Measurements from ENCODE around the gene PCDHGB3. TPM values are rescaled to one million over a fixed set of nuclear protein-coding genes. Genes with fewer than 3 reads are reported as not detected.
"Not testable (repeated sequence)": the region's sequence is repeated elsewhere in the genome, so short reads cannot be mapped to it uniquely, and the experiment has no call there.

The PCDHGB3 gene
- polyA plus RNA-seq, 4 donors, result 1.5 to 2.8 (median 2.3) TPM

- no peak for DNase-seq (ENCODE audit: low read depth in 4 of 4, low spot score in 3 of 4)
Measured at GRCh38 chr5:141356133-141356532, 13.9 kb upstream of the PCDHGB3 start.

- no peak for DNase-seq (ENCODE audit: low read depth in 4 of 4, low spot score in 3 of 4)
Measured at GRCh38 chr5:141356950-141357349, 13.1 kb upstream of the PCDHGB3 start.

DNA sequence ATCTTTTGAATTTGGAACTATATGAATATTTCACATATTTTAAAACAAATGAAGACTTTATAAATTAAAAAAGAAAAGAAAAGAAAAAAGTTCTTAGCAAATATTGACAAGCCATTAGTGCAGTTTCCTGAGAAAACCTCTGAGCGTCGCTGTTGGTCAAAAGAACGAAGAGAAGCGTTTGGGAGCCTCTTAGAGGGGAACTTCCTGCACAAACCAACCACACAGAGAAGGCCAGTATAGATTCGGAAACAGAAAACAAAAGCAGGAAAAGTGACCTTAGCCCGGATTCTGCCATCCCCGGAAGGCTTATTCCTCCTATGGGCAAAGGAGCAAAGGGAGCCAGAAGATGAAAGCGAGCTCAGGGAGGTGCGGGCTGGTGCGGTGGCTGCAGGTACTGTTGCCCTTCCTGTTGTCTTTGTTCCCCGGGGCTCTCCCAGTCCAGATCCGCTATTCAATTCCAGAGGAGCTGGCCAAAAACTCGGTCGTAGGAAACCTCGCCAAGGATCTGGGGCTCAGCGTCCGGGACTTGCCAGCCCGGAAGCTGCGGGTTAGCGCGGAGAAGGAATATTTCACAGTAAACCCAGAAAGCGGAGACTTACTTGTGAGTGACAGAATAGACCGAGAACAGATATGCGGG, 10.1 kb upstream of the PCDHGB3 start, which contains the start of gene PCDHGB2:
Gene PCDHGB2 (plus strand): TSS at position 205 of the 637 bp plus-strand sequence. CDS start 142 bp downstream, at position 347.
- no peak for DNase-seq (ENCODE audit: low read depth in 4 of 4, low spot score in 3 of 4)

- DNase-seq (ENCODE audit: low read depth in 4 of 4, low spot score in 3 of 4), result no peak
Measured at GRCh38 chr5:141360685-141361084, 9.4 kb upstream of the PCDHGB3 start.

DNA sequence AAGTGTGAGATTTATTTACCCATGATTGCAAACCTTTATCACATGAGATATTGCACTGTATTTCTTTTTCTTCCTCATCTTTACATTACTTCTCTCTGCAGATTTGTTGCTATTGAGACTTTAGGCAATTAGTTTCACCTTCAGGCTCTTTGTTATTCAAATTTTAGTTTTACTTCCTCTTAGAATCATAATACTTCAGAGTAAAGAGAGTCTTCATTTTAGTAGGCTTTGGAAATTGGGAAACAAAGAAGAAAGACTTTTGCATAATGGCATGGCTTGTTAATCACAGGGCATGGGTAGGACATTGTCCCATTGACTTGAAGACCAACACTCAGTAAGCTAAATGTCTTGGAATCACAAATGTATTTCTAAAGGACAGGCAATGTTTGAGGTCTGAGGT, 7.3 kb upstream of the PCDHGB3 start:
- no peak for DNase-seq (ENCODE audit: low read depth in 4 of 4, low spot score in 3 of 4)

- DNase-seq (ENCODE audit: low read depth in 4 of 4, low spot score in 3 of 4), result no peak
Measured at GRCh38 chr5:141363952-141364660, 5.9 kb upstream of the PCDHGB3 start, which contains the start of gene PCDHGA5. PCDHGA5 (plus strand) TSS chr5:141364162; CDS start chr5:141364331, 169 bp downstream.

DNA sequence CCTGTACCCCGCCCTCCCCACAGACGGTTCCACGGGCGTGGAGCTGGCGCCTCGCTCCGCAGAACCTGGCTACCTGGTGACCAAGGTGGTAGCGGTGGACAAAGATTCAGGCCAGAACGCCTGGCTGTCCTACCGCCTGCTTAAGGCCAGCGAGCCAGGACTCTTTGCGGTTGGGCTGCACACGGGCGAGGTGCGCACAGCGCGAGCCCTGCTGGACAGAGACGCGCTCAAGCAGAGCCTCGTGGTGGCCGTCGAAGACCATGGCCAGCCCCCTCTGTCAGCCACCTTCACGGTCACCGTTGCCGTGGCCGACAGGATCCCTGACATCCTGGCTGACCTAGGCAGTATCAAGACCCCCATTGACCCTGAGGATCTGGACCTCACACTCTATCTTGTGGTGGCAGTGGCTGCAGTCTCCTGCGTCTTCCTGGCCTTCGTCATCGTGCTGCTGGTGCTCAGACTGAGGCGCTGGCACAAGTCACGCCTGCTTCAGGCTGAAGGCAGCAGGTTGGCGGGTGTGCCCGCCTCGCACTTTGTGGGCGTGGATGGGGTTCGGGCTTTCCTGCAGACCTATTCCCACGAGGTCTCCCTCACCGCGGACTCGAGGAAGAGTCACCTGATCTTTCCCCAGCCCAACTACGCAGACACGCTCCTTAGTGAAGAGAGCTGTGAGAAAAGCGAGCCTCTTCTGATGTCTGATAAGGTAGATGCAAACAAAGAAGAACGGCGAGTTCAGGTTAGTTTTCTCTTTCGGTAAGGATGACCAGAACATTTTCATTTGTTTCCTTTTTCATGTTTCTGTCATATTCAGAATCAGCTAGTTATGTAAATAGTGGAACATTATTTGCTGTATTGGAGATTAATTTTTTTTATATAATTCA, 3.8 kb upstream of the PCDHGB3 start:
- DNase-seq (ENCODE audit: low read depth in 4 of 4, low spot score in 3 of 4), result no peak

- no peak for DNase-seq (ENCODE audit: low read depth in 4 of 4, low spot score in 3 of 4)
Measured at GRCh38 chr5:141371572-141372475, 1.8 kb downstream of the PCDHGB3 start.

DNA sequence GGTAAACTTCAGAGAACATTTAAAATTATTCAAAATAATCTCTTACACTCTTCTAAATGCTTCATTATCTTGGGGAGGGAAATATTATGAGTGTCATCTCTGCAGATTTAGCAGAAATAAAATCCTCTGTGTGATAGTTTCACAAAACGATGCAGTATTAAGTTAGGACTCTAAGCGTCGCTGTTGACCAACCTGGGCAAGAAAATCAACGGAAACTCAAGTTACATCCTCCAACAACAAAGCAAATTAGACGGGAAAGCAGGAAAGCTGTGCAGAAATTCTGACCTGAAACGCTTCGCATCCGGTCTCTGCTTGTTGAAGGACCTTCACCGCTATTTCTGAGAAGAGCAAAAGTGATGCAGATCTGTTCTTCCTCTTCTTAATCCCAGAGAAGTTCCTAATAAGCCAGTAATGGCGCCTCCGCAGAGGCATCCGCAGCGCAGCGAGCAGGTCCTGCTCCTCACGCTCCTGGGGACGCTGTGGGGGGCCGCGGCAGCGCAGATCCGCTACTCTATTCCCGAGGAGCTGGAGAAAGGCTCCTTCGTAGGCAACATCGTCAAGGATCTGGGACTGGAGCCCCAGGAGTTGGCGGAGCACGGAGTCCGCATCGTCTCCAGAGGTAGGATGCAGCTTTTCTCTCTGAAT, 3.8 kb downstream of the PCDHGB3 start, which contains the start of gene PCDHGA6:
Gene PCDHGA6 (plus strand): TSS at position 219 of the 645 bp plus-strand sequence. CDS start 193 bp downstream, at position 412.
- no peak for DNase-seq (ENCODE audit: low read depth in 4 of 4, low spot score in 3 of 4)

GRCh38 chr5:141374627-141375026, 4.6 kb downstream of the PCDHGB3 start:
- no peak for DNase-seq (ENCODE audit: low read depth in 4 of 4, low spot score in 3 of 4)

- DNase-seq (ENCODE audit: low read depth in 4 of 4, low spot score in 3 of 4), result not testable (repeated sequence)
Measured at GRCh38 chr5:141375444-141376155, 5.6 kb downstream of the PCDHGB3 start.

- no peak for DNase-seq (ENCODE audit: low read depth in 4 of 4, low spot score in 3 of 4)
Measured at GRCh38 chr5:141382469-141383294, 12.6 kb downstream of the PCDHGB3 start, which contains the start of gene PCDHGA7. PCDHGA7 (plus strand) TSS chr5:141382742; CDS start chr5:141382900, 158 bp downstream.

DNA sequence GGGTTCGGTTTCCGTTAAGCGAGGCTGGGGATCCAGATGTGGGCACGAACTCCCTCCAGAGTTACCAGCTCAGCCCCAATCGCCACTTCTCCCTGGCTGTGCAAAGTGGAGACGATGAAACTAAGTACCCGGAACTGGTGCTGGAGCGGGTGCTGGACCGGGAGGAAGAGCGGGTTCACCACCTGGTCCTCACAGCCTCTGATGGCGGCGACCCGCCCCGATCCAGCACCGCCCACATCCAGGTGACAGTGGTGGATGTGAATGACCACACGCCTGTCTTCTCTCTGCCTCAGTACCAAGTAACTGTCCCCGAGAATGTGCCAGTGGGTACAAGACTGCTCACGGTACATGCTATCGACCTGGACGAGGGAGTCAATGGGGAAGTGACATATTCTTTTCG, 13.3 kb downstream of the PCDHGB3 start:
- no peak for DNase-seq (ENCODE audit: low read depth in 4 of 4, low spot score in 3 of 4)

GRCh38 chr5:141384471-141385267, 14.6 kb downstream of the PCDHGB3 start:
- DNase-seq (ENCODE audit: low read depth in 4 of 4, low spot score in 3 of 4), result no peak

DNA sequence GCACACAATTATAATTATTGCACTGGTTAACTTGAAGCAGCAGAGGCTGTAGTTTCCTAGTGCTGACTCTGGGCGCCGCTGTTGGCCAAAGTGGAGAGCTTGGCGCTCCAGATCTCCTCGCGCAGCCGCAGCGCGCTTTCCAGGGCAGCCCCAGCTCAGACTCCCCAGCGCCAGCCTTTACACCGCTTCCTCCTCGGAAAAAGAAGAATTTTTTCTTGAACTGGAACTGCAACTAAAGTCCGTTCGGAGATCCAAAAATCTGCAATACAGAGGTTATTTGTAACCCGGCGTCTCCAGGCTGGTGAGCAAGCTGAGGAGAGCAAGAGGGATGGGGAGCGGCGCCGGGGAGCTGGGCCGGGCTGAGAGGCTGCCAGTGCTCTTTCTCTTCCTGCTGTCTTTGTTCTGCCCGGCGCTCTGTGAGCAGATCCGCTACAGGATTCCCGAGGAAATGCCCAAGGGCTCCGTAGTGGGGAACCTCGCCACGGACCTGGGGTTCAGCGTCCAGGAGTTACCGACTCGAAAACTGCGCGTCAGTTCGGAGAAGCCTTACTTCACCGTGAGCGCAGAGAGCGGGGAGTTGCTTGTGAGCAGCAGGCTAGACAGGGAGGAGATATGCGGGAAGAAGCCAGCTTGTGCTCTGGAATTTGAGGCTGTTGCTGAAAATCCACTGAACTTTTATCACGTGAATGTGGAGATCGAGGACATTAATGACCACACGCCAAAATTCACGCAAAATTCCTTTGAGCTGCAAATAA, 17.7 kb downstream of the PCDHGB3 start, which contains the start of gene PCDHGB4:
Gene PCDHGB4 (plus strand): TSS at position 142 of the 755 bp plus-strand sequence. CDS start 187 bp downstream, at position 329.
- not testable (repeated sequence) for DNase-seq (ENCODE audit: low read depth in 4 of 4, low spot score in 3 of 4)

- DNase-seq (ENCODE audit: low read depth in 4 of 4, low spot score in 3 of 4), result no peak
Measured at GRCh38 chr5:141388661-141389060, 18.6 kb downstream of the PCDHGB3 start.
